PC-3 (cell line): Measurements from ENCODE around the gene CMTM8. TPM values are rescaled to one million over a fixed set of nuclear protein-coding genes. Genes with fewer than 3 reads are reported as not detected.

Source experiments
- ATAC-seq: fragments of 200-7000 bp; cut with Tn5 transposase; 2 replicates; pipeline ENCODE4 v1.9.1; 2020; ENCODE audit warnings: mild to moderate bottlenecking, moderate library complexity
- BruUV-seq: library from RNA; stranded (reverse); fragments of 400-500 nt; replicated peaks from 2 replicates; lab custom pipeline; 2021; lab: Mats Ljungman, UMichigan
- CTCF ChIA-PET: fragments of 300-600 bp; sonication (Branson Sonifier 250); formaldehyde crosslinking; loops from one replicate; lab custom pipeline; 2022; ENCODE audit warnings: antibody characterized with exemption; lab: Charles Lee
- POLR2A ChIA-PET: fragments of 300-600 bp; sonication (Branson Sonifier 250); formaldehyde crosslinking; loops from one replicate; lab custom pipeline; 2022; ENCODE audit warnings: antibody characterized with exemption; ENCODE audit not compliant: unreplicated experiment; lab: Charles Lee
- DNase-seq: peaks from one replicate; pipeline ENCODE4 v3.0.0-alpha.2; 2015
- H2AFZ ChIP-seq: fragments of 300-600 bp; sonication (generic); 2 replicates; pipeline ENCODE4 v1.6.0; 2016; ENCODE audit warnings: antibody characterized with exemption, low read length
- H3F3A ChIP-seq: fragments of 300-600 bp; sonication (generic); one replicate; pipeline ENCODE4 v1.6.0; 2017; ENCODE audit warnings: antibody characterized with exemption, low read length, control low read depth, mild to moderate bottlenecking; ENCODE audit not compliant: unreplicated experiment
- H3K27ac ChIP-seq: fragments of 300-600 bp; sonication (generic); 2 replicates; pipeline ENCODE4 v1.5.1; 2016; ENCODE audit warnings: mild to moderate bottlenecking, low read length
- H3K27me3 ChIP-seq: fragments of 300-600 bp; sonication (generic); 2 replicates; pipeline ENCODE4 v1.6.1; 2016; ENCODE audit warnings: low read length, mixed read lengths
- H3K36me3 ChIP-seq: fragments of 300-600 bp; sonication (generic); 2 replicates; pipeline ENCODE4 v1.6.1; 2016; ENCODE audit warnings: low read depth, mixed run types, low read length, mixed read lengths
- H3K4me1 ChIP-seq: fragments of 300-600 bp; sonication (generic); 2 replicates; pipeline ENCODE4 v1.5.1; 2016; ENCODE audit warnings: low read length; ENCODE audit not compliant: insufficient read depth
- H3K4me2 ChIP-seq: fragments of 300-600 bp; sonication (generic); 2 replicates; pipeline ENCODE4 v1.6.0; 2016; ENCODE audit warnings: low read length
- H3K4me3 ChIP-seq: fragments of 300-600 bp; sonication (generic); 2 replicates; pipeline ENCODE4 v1.5.1; 2016; ENCODE audit warnings: mild to moderate bottlenecking, low read length, mixed read lengths
- H3K79me2 ChIP-seq: fragments of 300-600 bp; sonication (generic); 2 replicates; pipeline ENCODE4 v1.6.1; 2017; ENCODE audit warnings: low read length, mixed read lengths
- H3K9ac ChIP-seq: fragments of 300-600 bp; sonication (generic); 2 replicates; pipeline ENCODE4 v1.6.0; 2016; ENCODE audit warnings: mild to moderate bottlenecking, low read length
- H3K9me2 ChIP-seq: fragments of 300-600 bp; sonication (generic); replicated peaks from 2 replicates; pipeline ENCODE4 v1.6.1; 2016; ENCODE audit warnings: mixed run types, low read length, mixed read lengths
- H3K9me3 ChIP-seq: fragments of 300-600 bp; sonication (generic); 2 replicates; pipeline ENCODE4 v1.6.1; 2016; ENCODE audit warnings: low read length, mixed read lengths
- H4K20me1 ChIP-seq: fragments of 300-600 bp; sonication (generic); 2 replicates; pipeline ENCODE4 v1.6.1; 2016; ENCODE audit warnings: low read length, mixed read lengths
- EZH2 ChIP-seq: fragments of 300-600 bp; sonication (generic); IDR thresholded peaks from one replicate; pipeline ENCODE4 v1.6.1; 2017; ENCODE audit warnings: antibody characterized with exemption, mild to moderate bottlenecking, low read length; ENCODE audit not compliant: unreplicated experiment
- EZH2phosphoT487 ChIP-seq: fragments of 300-600 bp; sonication (generic); IDR thresholded peaks from 2 replicates; pipeline ENCODE4 v1.6.1; 2018; ENCODE audit warnings: mild to moderate bottlenecking, antibody characterized with exemption, low read length, borderline replicate concordance
- intact Hi-C: fragments of 100-400 bp; cut with micrococcal nuclease; formaldehyde crosslinking; loops from 2 replicates; pipeline ENCODE4 v1.9.0; 2023
- total RNA-seq: library from RNA; depleted of rRNA; stranded (reverse); fragments of >200 nt; gene quantifications from 2 replicates; pipeline ENCODE4 v1.2.3, GENCODE V29; 2014
- TF ChIP-seq, protein P1 (sequence below): fragments of 300-600 bp; sonication (generic); conservative IDR thresholded peaks from 2 replicates; pipeline ENCODE4 v1.5.1; 2017; ENCODE audit warnings: antibody characterized with exemption, low read depth, mild to moderate bottlenecking, low read length

The CMTM8 gene
- total RNA-seq, 1 experiment from 2014 or later, result 5.2 TPM

DNA sequence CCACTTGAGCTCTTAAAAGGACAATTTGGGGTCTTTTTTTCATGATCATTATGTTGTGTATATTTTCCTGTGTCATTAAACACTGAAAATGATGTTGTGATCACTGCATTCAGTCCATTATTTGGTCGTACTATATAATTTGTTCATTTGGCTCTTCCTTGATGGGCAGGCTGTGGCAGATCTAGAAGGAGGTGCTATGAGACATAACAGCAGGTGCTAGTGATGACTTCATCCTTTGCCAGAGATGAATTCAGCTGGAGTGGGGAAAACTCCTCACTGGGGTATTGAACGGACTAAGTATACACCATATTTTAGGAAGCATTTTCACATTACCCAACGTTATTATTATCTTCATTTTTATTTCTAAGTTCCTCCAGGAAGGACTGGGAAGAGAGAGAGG lies 165.2 kb downstream of the CMTM8 start:
- CTCF ChIA-PET, result interaction anchor here (0.5 kb wide), 1 partner anchor 64 kb away, joined by 4 read pairs; no protein-coding TSS in a partner anchor
- TF ChIP-seq, protein P1, sequence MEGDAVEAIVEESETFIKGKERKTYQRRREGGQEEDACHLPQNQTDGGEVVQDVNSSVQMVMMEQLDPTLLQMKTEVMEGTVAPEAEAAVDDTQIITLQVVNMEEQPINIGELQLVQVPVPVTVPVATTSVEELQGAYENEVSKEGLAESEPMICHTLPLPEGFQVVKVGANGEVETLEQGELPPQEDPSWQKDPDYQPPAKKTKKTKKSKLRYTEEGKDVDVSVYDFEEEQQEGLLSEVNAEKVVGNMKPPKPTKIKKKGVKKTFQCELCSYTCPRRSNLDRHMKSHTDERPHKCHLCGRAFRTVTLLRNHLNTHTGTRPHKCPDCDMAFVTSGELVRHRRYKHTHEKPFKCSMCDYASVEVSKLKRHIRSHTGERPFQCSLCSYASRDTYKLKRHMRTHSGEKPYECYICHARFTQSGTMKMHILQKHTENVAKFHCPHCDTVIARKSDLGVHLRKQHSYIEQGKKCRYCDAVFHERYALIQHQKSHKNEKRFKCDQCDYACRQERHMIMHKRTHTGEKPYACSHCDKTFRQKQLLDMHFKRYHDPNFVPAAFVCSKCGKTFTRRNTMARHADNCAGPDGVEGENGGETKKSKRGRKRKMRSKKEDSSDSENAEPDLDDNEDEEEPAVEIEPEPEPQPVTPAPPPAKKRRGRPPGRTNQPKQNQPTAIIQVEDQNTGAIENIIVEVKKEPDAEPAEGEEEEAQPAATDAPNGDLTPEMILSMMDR, result no peak
- TF ChIP-seq EZH2phosphoT487 (no peak), EZH2 (no peak)
- H3K27ac ChIP-seq, result no peak overlapping the region
- H3K9me3 ChIP-seq, result no peaks in the 10 kb centered on the region
- peaks cover 23% of the 10 kb centered on the region for H3K4me1 ChIP-seq
- peaks cover 96% of the 10 kb centered on the region for H3K79me2 ChIP-seq
- ATAC-seq, result no peak
- H3K36me3 ChIP-seq, result peaks cover 9% of the 10 kb centered on the region; the same call in 1 of the 2 replicates
- H3K27me3 ChIP-seq, result no peaks in the 10 kb centered on the region
- H3K9me2 ChIP-seq, result no peaks in the 10 kb centered on the region
- H3K4me3 ChIP-seq, result no peak overlapping the region
- H3F3A ChIP-seq, result peaks cover 5% of the 10 kb centered on the region
- H3K9ac ChIP-seq, result no peak overlapping the region
- no peak for DNase-seq
- H3K4me2 ChIP-seq, result no peak overlapping the region
- H2AFZ ChIP-seq, result no peak overlapping the region
- POLR2A ChIA-PET, result no interaction called here
- peaks cover 8% of the 10 kb centered on the region; the same call in 1 of the 2 replicates for H4K20me1 ChIP-seq
- BruUV-seq, result no TSS peak
- intact Hi-C loops, result no loop called here

DNA sequence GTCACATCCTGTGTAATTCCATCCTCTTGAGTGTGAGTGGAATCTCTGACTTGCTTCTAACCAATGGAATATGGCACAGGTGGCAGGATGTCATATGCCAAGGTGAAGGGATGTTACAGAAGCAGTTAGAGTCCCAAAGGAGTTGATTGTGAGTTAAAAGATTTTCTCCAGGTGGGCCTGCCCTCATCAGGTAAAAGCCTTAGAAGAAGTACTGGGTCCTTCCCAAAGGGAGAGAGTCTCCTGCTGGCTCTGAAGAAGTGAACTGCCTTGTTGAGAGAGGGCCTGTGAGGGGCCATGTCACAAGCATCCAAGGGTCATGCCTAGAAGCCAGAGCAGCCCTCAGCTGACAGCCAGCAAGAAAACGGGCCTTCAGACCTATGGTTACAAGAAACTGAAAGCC lies 166.2 kb downstream of the CMTM8 start:
- H3K79me2 ChIP-seq, result peaks cover 96% of the 10 kb centered on the region
- DNase-seq, result no peak
- no TSS peak for BruUV-seq
- POLR2A ChIA-PET, result no interaction called here
- no peak overlapping the region for H3K4me2 ChIP-seq
- no peak for TF ChIP-seq EZH2phosphoT487
- no peak for TF ChIP-seq EZH2
- TF ChIP-seq, protein P1, result no peak
- peaks cover 9% of the 10 kb centered on the region; the same call in 1 of the 2 replicates for H3K36me3 ChIP-seq
- no peak overlapping the region for H3K4me3 ChIP-seq
- CTCF ChIA-PET, result no interaction called here
- intact Hi-C loops, result no loop called here
- no peaks in the 10 kb centered on the region for H3K27me3 ChIP-seq
- peaks cover 17% of the 10 kb centered on the region for H3K4me1 ChIP-seq
- H3K9ac ChIP-seq, result no peak overlapping the region
- no peak for ATAC-seq
- no peaks in the 10 kb centered on the region for H3K9me2 ChIP-seq
- H4K20me1 ChIP-seq, result 0 out of 2 replicates have a peak, but pooled peaks cover 4% of the 10 kb centered on the region
- peaks cover 5% of the 10 kb centered on the region for H3F3A ChIP-seq
- H3K27ac ChIP-seq, result no peak overlapping the region
- H3K9me3 ChIP-seq, result no peaks in the 10 kb centered on the region
- no peak overlapping the region for H2AFZ ChIP-seq

DNA sequence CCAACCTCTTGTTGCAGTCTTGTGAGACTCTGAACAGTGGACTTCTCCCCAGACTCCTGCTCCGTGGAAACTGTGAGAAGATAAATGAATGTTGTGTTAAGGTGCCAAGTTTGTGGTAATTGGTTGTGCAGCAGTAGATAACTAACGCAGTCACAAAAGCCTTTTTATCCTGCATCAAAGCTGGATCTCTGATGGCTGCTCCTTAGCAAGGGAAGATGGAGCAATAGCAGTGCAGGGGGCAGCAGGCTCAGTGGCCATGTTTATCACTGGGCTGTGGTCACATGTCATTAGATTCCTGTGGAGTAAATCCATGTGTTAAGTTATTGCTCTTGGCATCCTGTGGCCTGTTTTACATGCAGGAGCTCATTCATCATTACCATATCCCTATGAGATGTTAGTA lies 166.7 kb downstream of the CMTM8 start:
- Histone ChIP-seq H3K79me2 (peaks cover 96% of the 10 kb centered on the region), H3K9me3 (no peaks in the 10 kb centered on the region), H3K4me2 (no peak overlapping the region), H3K4me1 (peaks cover 17% of the 10 kb centered on the region), H3K4me3 (no peak overlapping the region), H3K36me3 (peaks cover 9% of the 10 kb centered on the region; the same call in 1 of the 2 replicates), H3F3A (peaks cover 5% of the 10 kb centered on the region), H2AFZ (no peak overlapping the region), H3K9me2 (no peaks in the 10 kb centered on the region), H3K27me3 (no peaks in the 10 kb centered on the region), H3K9ac (no peak overlapping the region), H3K27ac (no peak overlapping the region), H4K20me1 (0 out of 2 replicates have a peak, but pooled peaks cover 4% of the 10 kb centered on the region)
- DNase-seq, result no peak
- no TSS peak for BruUV-seq
- TF ChIP-seq EZH2 (no peak), EZH2phosphoT487 (no peak)
- TF ChIP-seq, protein P1, result no peak
- ATAC-seq, result no peak
- intact Hi-C loops, result no loop called here
- ChIA-PET POLR2A (no interaction called here), CTCF (no interaction called here)
